PC-9 (cell line): ENCODE data around the gene NBEAL1. TPM values are rescaled to one million over a fixed set of nuclear protein-coding genes. Genes with fewer than 3 reads are reported as not detected.

Experiments
- BruUV-seq: library from RNA; stranded (reverse); fragments of 400-500 nt; replicated peaks from 2 replicates; lab custom pipeline; 2021; lab: Mats Ljungman, UMichigan
- CTCF ChIA-PET: fragments of 300-600 bp; sonication (Branson Sonifier 250); formaldehyde crosslinking; loops from one replicate; lab custom pipeline; 2022; ENCODE audit warnings: antibody characterized with exemption; lab: Charles Lee
- POLR2A ChIA-PET: fragments of 300-600 bp; sonication (Branson Sonifier 250); formaldehyde crosslinking; loops from one replicate; lab custom pipeline; 2022; ENCODE audit warnings: antibody characterized with exemption; ENCODE audit not compliant: unreplicated experiment; lab: Charles Lee
- DNase-seq, 2 experiments: peaks; one replicate each; pipeline versions ENCODE4 v3.0.0 to v3.0.0-alpha.2; 2015 to 2022; ENCODE audit warnings: mixed read lengths in 1 of 2
- H2AFZ ChIP-seq: fragments of 200-600 bp; sonication (generic); 2 replicates; pipeline ENCODE4 v1.8.1; 2017; ENCODE audit warnings: antibody characterized with exemption
- H3F3A ChIP-seq: fragments of 200-600 bp; sonication (generic); 2 replicates; pipeline ENCODE4 v1.8.1; 2017; ENCODE audit warnings: antibody characterized with exemption, mild to moderate bottlenecking, low read depth; ENCODE audit not compliant: insufficient read depth
- H3K27ac ChIP-seq: fragments of 200-600 bp; sonication (generic); 2 replicates; pipeline ENCODE4 v1.6.1; 2016; ENCODE audit warnings: mixed run types
- H3K27me3 ChIP-seq: fragments of 200-600 bp; sonication (generic); 2 replicates; pipeline ENCODE4 v1.6.1; 2016; ENCODE audit warnings: low read depth, mixed run types; ENCODE audit not compliant: insufficient read depth
- H3K36me3 ChIP-seq: fragments of 200-600 bp; sonication (generic); 2 replicates; pipeline ENCODE4 v1.6.1; 2016; ENCODE audit warnings: low read depth, mixed run types
- H3K4me1 ChIP-seq: fragments of 200-600 bp; sonication (generic); replicated peaks from 2 replicates; pipeline ENCODE4 v1.6.1; 2016; ENCODE audit warnings: mixed run types; ENCODE audit not compliant: insufficient read depth
- H3K4me2 ChIP-seq: fragments of 200-600 bp; sonication (generic); 2 replicates; pipeline ENCODE4 v1.6.1; 2017; ENCODE audit warnings: mixed run types
- H3K4me3 ChIP-seq: fragments of 200-600 bp; sonication (generic); 2 replicates; pipeline ENCODE4 v1.6.1; 2016; ENCODE audit warnings: mixed run types
- H3K79me2 ChIP-seq: fragments of 200-600 bp; sonication (generic); 2 replicates; pipeline ENCODE4 v1.6.1; 2017; ENCODE audit warnings: low read depth, mixed run types
- H3K9me2 ChIP-seq: fragments of 200-600 bp; sonication (generic); 2 replicates; pipeline ENCODE4 v1.8.1; 2017; ENCODE audit warnings: mild to moderate bottlenecking; ENCODE audit not compliant: insufficient read depth
- H3K9me3 ChIP-seq: fragments of 200-600 bp; sonication (generic); 2 replicates; pipeline ENCODE4 v1.8.1; 2016; ENCODE audit warnings: low read depth; ENCODE audit not compliant: insufficient read depth
- H4K20me1 ChIP-seq: fragments of 200-600 bp; sonication (generic); 2 replicates; pipeline ENCODE4 v1.8.1; 2017; ENCODE audit not compliant: insufficient read depth
- CTCF ChIP-seq: fragments of 200-600 bp; sonication (generic); conservative IDR thresholded peaks from 2 replicates; pipeline ENCODE4 v1.6.1; 2017; ENCODE audit warnings: mixed run types, antibody characterized with exemption, mild to moderate bottlenecking, moderate library complexity
- EZH2 ChIP-seq: fragments of 200-600 bp; sonication (generic); IDR thresholded peaks from 2 replicates; pipeline ENCODE4 v1.8.0; 2017; ENCODE audit warnings: antibody characterized with exemption, low read depth
- intact Hi-C: fragments of 100-400 bp; cut with micrococcal nuclease; formaldehyde crosslinking; loops from one replicate; pipeline ENCODE4 v1.10.0; 2022; ENCODE audit not compliant: unreplicated experiment
- total RNA-seq: library from RNA; stranded (reverse); gene quantifications from 2 replicates; pipeline ENCODE4 v1.2.3, GENCODE V29; 2021

NBEAL1 gene
- total RNA-seq, 1 experiment from 2014 or later: 19.5 TPM

GRCh38 chr2:203122317-203122986, 107.8 kb downstream of the NBEAL1 start:
- no peaks in the 10 kb centered on the region for H3K4me1 ChIP-seq
- no peaks in the 10 kb centered on the region for H4K20me1 ChIP-seq
- no TSS peak for BruUV-seq
- no peak for DNase-seq
- TF ChIP-seq EZH2 (no peak), CTCF (peak; percentile 24; the same call in 1 of the 2 replicates)
- no peaks in the 10 kb centered on the region for H3K9me2 ChIP-seq
- H3K4me3 ChIP-seq: no peak overlapping the region
- no peaks in the 10 kb centered on the region for H3K79me2 ChIP-seq
- no peaks in the 10 kb centered on the region for H3F3A ChIP-seq
- ChIA-PET POLR2A (no interaction called here), CTCF (no interaction called here)
- no peaks in the 10 kb centered on the region for H3K36me3 ChIP-seq
- intact Hi-C loops: no loop called here
- H3K27ac ChIP-seq: no peak overlapping the region
- no peaks in the 10 kb centered on the region for H3K27me3 ChIP-seq
- H2AFZ ChIP-seq: no peak overlapping the region
- H3K4me2 ChIP-seq: no peak overlapping the region
- H3K9me3 ChIP-seq: no peaks in the 10 kb centered on the region

DNA sequence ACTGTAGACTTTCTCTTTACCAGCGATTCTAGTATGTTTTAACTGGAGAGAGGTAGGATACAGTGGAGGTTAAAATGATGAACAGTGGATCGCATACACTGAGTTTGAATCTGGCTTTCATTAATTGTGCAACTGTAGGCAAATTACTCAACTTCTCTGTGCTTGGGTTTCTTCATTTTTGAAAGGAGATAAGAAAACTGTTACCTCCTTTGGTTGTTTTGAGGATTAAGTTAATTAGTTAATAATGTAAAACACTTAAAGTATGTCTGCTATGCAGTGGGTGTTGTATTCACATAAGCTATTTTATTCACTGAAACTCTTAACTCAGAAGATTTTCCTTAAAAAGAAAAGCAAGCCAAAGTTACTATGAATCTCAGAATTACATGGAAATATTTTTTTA, 112.3 kb downstream of the NBEAL1 start:
- Histone ChIP-seq H3K4me2 (no peak overlapping the region), H2AFZ (no peak overlapping the region), H3K27ac (no peak overlapping the region), H3K4me3 (no peak overlapping the region), H4K20me1 (no peaks in the 10 kb centered on the region), H3K4me1 (no peaks in the 10 kb centered on the region), H3K27me3 (no peaks in the 10 kb centered on the region), H3F3A (no peaks in the 10 kb centered on the region), H3K79me2 (no peaks in the 10 kb centered on the region), H3K9me2 (no peaks in the 10 kb centered on the region), H3K9me3 (no peaks in the 10 kb centered on the region), H3K36me3 (no peaks in the 10 kb centered on the region)
- no peak for DNase-seq
- no TSS peak for BruUV-seq
- no peak for TF ChIP-seq CTCF
- no peak for TF ChIP-seq EZH2
- POLR2A ChIA-PET: no interaction called here
- intact Hi-C loops: no loop called here
- CTCF ChIA-PET: no interaction called here

DNA sequence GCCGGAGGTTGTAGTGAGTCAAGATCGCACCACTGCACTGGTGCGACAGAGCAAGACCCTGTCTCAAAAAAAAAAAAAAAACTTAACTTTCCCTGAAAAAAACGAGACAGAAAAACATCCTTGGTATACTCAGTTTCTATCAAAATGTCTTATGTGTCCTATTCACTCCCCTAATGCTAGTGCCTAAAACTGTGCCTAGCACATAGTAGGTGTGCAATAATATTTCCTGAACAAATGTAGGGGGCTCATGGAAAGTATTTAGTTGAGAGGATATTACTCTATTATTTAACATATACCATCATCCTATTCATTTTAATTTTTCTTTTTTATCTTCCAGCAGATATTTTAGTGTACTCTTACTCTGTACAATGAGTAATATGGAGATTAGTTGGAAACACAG, 120.4 kb downstream of the NBEAL1 start:
- no peaks in the 10 kb centered on the region for H3K9me3 ChIP-seq
- H3K27ac ChIP-seq: no peak overlapping the region
- no peaks in the 10 kb centered on the region for H3K27me3 ChIP-seq
- H2AFZ ChIP-seq: no peak overlapping the region
- TF ChIP-seq EZH2: no peak
- no peak for TF ChIP-seq CTCF
- H3K4me2 ChIP-seq: no peak overlapping the region
- CTCF ChIA-PET: no interaction called here
- no peaks in the 10 kb centered on the region for H3F3A ChIP-seq
- no peaks in the 10 kb centered on the region for H3K9me2 ChIP-seq
- no peaks in the 10 kb centered on the region for H3K4me1 ChIP-seq
- intact Hi-C loops: no loop called here
- no peaks in the 10 kb centered on the region for H4K20me1 ChIP-seq
- no TSS peak for BruUV-seq
- no peaks in the 10 kb centered on the region for H3K79me2 ChIP-seq
- H3K4me3 ChIP-seq: no peak overlapping the region
- no peaks in the 10 kb centered on the region for H3K36me3 ChIP-seq
- POLR2A ChIA-PET: interaction anchor here (0.6 kb wide), 1 partner anchor 12 kb away, joined by 3 read pairs; no protein-coding TSS in a partner anchor
- no peak for DNase-seq
